Fibroblast of skin of left quadriceps (primary cell): ENCODE measurements around the gene ASTE1.
"Not testable (repeated sequence)": the region's sequence is repeated elsewhere in the genome, so short reads cannot be mapped to it uniquely, and the experiment has no call there.

ENCODE experiments used
- DNase-seq, 2 experiments: peaks; one replicate each; pipeline ENCODE4 v3.0.0-alpha.2; 2013; ENCODE audit warnings: low read depth in 2 of 2

ASTE1 gene

DNA sequence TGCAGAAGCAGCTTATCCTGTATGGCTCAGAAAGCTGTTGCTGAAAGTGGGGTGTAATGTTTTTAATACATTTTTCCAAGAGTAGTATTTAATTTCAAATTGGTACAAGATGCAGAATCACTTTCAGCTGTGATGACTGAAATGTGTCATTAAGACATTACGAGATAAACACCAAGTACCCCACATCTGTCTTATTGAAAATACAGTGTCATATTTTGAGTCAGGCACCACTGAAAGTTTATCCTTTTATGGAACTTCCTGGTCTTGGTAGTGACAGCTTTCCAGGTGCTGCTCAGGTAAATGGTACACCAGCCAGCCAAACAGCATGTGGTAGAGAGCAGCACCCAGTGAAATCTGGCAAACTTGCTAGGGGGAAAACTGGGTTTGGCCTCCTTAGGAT, 16.9 kb downstream of the ASTE1 start:
- DNase-seq = no peak

DNA sequence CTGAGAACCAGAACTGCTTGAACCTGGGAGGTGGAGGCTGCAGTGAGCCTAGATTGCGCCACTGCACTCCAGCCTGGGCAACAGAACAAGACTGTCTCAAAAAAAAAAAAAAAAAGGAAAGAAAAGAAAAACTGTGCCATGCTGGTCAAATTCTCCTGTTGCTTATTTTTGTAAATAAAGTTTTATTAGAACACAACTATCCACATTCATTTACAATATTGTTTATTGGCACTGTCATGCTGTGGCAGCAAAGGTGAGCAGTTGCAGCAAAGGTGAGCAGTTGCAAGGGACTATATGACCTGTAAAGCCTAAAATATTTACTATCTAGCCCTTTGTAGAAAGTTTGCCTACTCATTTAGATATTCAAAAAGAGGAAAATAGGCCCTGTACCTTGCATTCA, 18.3 kb downstream of the ASTE1 start:
- DNase-seq = no peak

DNA sequence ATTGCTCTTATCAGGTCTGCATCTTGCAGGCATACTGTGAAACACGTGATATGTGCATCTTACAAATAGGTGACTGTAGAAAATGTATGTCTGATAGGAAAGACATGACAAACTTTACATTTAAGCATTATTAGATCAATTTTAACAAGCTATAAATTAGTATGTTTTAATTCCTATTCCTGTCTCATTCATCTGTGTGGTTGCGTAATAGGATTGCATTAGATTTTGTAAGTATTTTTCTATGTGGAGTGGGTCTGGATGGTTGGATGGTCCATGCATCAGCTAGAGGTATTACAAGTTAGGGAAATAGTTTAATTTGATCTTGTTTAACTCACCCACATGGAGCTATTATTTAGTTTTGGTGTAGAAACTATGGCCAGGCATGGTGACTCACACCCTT, 18.8 kb downstream of the ASTE1 start:
- no peak for DNase-seq

DNA sequence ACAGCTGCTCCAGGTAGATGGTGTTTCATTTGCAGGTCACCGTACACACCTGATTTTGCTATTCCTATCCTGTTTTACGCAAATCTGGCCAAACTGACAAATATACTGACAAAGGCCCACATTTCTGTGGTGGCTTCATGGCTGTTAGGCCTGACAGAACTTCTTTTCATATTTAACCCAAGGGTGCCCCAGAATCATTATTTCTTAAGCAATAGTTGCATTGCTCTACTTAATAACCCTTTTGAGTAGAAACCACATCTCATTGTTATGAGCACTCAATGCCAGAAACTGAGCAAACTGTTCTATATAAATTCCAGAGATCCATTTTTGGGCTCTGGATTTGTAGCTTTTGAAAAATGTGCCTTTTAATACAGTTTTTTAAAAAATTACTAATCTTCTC, 19.4 kb downstream of the ASTE1 start:
- DNase-seq = no peak

DNA sequence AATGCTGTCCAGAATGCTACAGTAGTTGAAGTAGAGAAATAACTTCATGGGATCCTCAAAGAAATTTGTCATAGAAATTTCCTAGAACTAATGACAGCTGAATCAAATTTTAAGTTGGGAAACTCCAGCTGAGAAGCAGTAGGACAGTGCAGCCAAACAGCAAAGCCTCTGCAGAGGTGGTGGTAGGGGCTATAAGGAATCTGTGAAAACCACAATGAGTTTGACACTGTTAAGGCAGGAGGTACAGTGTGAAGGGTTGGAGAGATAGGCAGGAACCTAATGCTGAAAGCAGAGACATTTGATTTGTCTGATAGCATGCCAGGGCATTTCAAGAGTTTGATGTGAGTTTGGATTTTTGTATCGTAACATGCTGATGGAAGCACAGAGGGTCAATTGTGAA, 22.0 kb downstream of the ASTE1 start:
- DNase-seq = no peak

DNA sequence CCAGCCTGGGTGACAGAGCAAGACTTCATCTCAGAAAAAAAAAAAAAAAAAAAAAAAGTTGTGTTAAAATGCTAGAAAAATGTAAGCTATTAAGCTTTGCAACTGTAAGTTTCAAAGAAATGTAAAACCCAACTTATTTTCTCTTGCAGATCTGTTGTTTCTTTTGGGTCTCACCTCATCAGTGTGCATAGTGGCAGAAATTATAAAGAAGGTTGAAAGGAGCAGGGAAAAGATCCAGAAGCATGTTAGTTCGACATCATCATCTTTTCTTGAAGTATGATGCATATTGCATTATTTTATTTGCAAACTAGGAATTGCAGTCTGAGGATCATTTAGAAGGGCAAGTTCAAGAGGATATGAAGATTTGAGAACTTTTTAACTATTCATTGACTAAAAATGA, 25.6 kb downstream of the ASTE1 start:
- no peak for DNase-seq

DNA sequence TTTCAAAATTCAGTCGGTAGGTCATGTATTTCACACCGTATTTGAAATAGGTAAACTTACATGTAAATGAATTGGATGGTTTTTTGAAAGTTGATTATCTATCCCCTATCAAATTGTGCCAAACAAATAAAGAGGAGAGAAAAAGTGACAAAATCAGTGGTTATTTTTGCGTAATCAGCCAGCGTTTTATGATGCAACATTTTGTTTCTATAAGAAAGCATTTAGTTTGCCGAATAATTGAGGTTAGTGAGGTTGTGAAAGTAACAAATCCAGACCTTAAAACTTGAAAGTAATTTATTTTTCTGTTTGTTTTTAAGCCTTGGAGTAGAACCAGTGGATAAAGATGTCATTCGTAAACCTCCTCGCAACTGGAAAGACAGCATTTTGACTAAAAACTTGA, 29.3 kb downstream of the ASTE1 start:
- peak in 1 of 2 experiments; percentile 14 for DNase-seq

DNA sequence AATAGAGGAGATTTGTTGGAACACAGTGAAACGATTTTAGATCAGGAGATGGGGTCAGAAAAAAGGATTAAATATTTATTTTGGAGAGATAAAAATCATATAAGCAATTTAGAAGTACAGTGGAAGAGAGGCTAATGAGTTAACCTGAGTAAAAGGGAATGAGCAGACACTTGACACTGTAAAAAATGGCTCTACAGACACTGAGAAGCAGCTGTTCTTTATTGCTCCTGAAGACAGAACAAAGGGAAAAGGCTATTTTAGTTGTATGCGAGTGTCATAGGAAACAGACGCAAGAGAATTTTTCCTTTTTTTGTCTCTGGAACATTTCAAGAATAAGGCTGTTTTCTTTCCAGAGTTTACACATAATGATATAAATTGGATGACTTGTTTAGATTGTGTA, 34.3 kb downstream of the ASTE1 start:
- no peak for DNase-seq

DNA sequence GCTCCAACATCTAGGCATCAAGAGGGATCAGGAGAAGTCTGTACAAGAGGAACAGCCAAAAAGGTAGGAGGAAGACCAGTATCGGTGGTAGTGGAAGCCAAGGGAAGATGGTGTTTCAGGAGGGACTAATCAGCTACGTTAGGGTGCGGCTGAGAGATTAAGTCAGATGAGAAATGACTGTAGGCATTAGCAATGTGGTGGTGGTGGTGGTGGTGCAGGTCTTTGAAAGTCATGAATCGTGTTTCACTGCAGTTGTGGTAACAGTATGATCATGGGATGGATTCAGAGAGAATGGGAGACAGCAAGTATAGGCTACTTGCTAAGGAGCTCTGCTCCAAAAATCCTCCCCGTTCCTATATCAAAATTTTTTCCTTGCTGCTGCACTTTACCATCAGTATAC, 35.5 kb downstream of the ASTE1 start:
- no peak for DNase-seq

DNA sequence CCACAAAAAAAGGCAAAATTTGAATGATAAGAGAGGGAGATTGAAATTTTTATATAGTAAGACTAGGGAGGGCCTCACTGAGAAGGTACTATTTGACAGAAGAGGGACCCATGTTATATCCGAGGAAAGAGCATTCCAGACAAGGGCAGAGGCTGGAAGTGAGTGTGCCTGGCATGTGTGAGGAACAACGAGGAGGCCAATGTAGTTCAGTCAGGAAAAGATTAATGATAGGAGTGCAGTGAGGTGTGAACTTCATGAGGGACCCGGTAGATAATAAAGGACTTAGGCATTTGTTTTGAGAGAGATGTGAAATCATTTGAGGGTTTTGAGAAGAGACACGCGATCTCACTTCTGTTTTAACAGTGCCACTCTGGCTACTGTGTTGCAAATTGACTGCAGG, 36.3 kb downstream of the ASTE1 start:
- no peak for DNase-seq

DNA sequence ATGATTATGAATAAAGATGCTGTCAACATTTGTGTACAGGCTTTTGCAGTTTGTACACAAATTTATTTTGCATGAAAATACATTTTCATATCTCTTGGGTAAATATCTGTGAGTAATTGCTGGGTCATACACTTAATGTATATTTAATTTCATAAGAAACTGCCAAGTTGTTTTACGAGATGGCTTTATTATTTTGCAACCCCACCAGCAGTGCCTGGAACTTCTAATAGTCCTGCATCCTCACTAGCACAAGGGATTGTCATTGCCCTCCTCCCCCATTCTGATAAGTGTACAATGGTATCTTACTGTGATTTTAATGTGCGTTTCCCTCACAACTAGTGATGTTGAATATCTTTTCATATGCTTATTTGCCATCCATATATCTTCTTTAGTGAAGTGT, 45.2 kb downstream of the ASTE1 start:
- no peak for DNase-seq

DNA sequence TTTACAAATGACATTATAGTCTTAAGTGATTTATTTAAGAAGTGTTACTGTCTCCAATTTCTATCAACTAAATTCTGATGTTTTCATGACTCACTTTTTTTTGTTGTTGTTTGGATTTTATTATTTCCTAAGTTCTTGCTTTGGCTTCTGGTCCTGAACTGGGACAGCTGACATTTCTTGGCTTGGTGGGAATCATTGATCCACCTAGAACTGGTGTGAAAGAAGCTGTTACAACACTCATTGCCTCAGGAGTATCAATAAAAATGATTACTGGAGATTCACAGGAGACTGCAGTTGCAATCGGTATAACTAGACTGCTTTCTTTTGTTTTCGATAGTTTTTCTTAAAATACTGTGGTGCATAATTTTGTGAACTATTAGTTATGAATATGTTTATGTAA, 47.5 kb downstream of the ASTE1 start:
- no peak for DNase-seq

DNA sequence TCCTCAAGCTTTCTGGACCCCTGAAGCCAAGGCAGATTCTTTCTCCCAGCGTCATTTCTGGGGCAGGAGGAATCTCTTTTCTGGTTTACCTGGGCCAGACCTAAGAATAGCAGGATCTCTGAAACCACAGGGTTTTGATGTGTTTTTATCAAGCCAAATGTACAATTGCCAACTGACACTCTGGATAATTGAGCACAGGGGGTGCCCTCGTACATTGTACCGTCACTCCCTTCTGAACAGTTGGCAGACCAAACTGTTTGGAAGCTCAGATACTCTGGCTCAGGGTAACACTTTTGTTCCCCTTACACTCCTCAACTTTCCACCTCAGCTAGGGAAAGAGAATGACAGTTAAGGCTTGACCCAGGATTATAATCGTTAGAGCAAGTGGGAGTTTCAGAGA, 49.9 kb downstream of the ASTE1 start:
- DNase-seq = no peak

DNA sequence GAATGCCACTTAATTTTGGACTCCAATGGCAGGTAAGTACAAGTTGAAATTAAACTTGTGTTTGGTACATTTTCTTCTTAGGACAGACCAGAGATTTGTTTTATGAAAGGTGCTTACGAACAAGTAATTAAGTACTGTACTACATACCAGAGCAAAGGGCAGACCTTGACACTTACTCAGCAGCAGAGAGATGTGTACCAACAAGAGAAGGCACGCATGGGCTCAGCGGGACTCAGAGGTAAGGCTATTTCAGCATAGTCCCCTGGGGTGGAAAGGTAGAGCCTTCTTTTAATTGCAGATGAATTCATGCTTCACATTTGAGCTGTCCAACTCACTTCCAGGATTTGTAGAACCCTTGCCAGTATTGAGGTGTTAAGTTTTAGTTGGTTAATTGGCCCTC, 51.4 kb downstream of the ASTE1 start:
- no peak for DNase-seq

DNA sequence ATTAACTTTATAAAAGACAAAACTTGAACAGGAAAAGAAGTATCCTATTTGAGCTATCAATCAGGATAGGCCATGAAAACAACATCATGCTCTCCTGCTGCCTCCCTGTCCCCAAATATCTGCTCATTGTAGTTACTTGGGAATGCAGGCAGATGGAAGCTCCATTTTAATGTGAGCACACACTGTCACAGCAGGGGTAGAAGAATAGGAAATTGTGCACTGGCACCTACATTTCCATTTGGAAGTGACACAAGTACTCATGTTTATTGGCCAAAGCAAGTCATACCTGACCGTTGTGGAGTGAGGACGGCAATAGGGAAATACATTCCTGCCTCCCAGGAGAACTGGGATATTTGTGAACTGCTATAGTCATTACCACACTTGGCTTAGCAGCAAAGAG, 52.4 kb downstream of the ASTE1 start:
- DNase-seq = no peak

DNA sequence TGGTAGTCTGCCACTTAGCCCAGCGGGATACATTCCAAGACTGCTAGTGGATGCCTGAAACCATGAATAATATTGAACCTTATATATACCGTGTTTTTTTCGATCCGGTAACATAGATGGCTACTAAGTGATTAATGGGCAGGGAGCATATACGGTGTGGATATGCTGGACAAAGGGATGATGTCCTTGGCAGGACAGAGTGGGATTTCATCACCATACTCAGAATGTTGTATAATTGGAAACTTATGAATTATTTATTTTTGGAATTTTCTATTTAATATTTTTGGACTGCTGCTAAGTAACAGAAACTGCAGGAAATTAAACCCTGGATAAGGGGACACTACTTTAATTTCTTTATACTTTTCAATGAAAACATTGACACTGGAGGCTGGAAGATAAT, 53.2 kb downstream of the ASTE1 start:
- no peak for DNase-seq

DNA sequence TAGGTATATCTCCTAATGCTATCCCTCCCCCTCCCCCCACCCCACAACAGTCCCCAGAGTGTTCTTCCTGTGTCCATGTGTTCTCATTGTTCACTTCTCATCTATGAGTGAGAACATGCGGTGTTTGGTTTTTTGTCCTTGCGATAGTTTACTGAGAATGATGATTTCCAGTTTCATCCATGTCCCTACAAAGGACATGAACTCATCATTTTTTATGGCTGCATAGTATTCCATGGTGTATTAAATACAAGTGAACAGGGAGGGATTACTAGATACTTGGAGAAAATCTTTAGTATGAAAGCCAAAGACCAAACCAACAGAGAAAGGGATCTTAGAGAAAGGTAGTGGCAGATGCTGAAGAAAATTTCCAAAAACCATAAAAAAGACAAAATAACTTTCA, 54.0 kb downstream of the ASTE1 start:
- DNase-seq = not testable (repeated sequence)

DNA sequence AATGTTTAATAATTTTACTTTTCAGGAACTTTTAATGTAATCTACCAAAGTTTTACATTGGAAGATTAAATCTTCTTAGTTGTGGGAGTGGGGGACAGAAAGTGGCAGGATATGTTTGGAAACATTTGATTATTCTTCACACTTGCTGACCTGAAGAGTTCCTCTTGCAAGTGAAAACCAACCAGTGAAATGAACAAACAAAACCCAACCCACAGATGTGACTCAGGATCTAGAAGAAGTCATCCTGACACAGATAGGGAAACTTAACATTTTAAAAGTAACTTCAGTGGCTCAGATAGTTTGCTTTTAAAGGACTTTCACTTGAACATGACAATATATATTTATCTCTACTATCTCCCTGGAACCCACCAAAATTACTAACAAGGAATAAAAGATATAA, 55.4 kb downstream of the ASTE1 start:
- no peak for DNase-seq

DNA sequence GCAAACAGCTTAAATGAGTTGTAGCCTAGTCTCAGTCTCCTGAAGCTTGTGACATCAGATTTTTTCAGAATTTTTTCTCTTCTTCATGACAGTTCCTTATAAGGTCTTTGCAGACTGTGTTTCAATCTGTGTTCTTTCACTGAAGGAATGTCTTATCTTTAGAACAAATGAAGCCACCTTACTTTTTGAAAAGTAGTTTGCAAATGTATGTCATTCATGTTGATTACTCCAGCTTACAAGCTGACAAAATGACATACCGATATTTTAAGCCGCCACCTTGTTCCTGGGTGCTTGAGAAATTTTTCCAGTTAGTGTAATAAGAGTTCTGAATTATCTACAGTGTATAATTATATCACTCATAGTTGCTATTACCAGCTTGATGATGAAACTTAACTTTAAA, 57.0 kb downstream of the ASTE1 start:
- no peak for DNase-seq

DNA sequence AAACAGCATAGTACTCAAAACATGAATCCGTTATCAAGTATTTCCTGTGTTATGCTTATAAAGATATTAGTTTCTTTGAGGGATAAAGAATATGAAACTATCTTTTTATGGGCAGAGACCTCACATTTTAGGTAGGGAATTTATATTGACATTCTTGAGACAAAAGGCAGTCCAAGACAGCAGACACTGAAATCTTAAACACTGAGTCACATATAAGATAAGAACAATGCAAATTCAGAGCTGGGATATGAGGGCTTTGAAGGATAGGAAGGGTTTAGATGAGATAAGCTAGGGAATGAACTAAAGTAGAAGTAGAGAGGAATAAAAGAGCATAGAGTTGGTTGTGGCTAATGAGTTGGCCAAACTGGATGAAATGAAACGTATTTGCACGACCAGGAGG, 58.4 kb downstream of the ASTE1 start:
- no peak for DNase-seq

DNA sequence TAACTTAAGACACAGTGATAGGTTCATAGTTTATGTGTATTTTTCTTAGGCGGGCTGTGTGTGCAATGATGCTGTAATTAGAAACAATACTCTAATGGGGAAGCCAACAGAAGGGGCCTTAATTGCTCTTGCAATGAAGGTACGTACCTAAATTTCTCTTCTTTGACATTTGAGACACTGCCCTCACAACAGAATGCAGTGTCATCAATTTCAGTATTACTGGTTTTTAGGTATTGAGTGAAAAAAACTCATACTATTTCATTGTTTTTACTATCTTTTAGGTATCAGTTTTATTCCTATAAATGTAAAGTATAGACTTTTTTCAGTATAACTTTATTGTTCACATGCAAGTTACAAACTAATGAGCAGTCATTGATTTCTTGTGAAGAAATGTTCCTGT, 59.3 kb downstream of the ASTE1 start:
- no peak for DNase-seq

DNA sequence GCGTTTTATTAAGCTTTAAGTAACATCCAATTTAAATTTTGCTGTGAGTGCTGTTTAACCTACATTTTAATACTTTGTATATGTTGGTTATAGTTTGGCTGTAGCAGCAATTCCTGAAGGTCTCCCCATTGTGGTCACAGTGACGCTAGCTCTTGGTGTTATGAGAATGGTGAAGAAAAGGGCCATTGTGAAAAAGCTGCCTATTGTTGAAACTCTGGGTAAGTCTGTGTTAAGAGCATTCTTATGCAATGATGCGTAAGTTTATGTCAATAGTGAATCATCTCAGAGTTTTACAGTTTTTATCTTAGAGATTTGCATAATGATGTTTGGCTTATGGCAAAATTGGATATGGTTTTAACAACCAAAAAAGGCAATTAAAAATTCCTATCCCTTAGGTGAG, 62.7 kb downstream of the ASTE1 start:
- peak; percentile 76 to 79 for DNase-seq
